Gastrocnemius medialis (tissue), 4 donors: ENCODE data around the gene WNK4.

ENCODE experiments used
- POLR2A ChIP-seq, 2 donors: fragments of 450-650 bp; IDR thresholded peaks; one replicate each; pipeline ENCODE4 v1.6.1; 2017; ENCODE audit warnings: antibody characterized with exemption in 2 of 2, mild to moderate bottlenecking in 2 of 2, moderate library complexity in 2 of 2
- TF ChIP-seq, protein P1 (sequence below), 5 experiments: fragments of 450-650 bp in 3 of 5; fragments of 200-600 bp in 2 of 5; sonication (generic) in 2 of 5; IDR thresholded peaks in 4 of 5; conservative IDR thresholded peaks in 1 of 5; 1 replicate in 4 of 5; 2 replicates in 1 of 5; pipeline ENCODE4 v1.5.1; 2016 to 2019; ENCODE audit warnings: antibody characterized with exemption in 5 of 5, mild to moderate bottlenecking in 3 of 5, moderate library complexity in 3 of 5

DNA sequence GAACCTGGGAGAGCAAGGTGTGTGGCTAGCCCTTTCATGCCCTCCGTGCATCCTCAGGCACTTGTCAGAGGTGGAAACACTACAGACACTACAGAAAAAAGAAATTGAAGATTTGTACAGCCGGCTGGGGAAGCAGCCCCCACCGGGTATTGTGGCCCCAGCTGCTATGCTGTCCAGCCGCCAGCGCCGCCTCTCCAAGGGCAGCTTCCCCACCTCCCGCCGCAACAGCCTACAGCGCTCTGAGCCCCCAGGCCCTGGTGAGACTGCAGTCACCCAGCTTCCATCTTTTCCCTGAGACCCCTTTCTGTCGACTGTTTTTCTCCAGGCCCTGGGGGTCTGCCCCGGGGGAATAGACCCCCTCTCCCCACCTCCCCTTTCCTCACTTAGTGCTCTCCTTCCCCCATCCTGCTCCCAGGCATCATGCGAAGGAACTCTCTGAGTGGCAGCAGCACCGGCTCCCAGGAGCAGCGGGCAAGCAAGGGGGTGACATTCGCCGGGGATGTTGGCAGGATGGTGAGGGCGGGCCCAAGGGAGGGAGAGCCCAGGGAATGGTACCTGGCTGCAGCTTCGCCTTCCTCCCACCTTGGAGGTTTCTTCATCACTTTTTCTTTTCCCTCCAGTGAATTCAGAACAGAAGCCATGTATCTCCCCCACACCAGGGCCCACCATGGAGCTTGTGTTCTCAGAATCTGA is 15.8 kb downstream of the WNK4 start:
- TF ChIP-seq, protein P1, sequence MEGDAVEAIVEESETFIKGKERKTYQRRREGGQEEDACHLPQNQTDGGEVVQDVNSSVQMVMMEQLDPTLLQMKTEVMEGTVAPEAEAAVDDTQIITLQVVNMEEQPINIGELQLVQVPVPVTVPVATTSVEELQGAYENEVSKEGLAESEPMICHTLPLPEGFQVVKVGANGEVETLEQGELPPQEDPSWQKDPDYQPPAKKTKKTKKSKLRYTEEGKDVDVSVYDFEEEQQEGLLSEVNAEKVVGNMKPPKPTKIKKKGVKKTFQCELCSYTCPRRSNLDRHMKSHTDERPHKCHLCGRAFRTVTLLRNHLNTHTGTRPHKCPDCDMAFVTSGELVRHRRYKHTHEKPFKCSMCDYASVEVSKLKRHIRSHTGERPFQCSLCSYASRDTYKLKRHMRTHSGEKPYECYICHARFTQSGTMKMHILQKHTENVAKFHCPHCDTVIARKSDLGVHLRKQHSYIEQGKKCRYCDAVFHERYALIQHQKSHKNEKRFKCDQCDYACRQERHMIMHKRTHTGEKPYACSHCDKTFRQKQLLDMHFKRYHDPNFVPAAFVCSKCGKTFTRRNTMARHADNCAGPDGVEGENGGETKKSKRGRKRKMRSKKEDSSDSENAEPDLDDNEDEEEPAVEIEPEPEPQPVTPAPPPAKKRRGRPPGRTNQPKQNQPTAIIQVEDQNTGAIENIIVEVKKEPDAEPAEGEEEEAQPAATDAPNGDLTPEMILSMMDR (IDR thresholded peaks at IDR 0.05 in 4 of 5, conservative IDR thresholded peaks at IDR 0.05 in 1 of 5), result no peak
- no peak for TF ChIP-seq POLR2A (IDR thresholded peaks at IDR 0.05)
